GM19239 (cell line): ENCODE results near the gene RFX1.
"Not testable (repeated sequence)": the region's sequence is repeated elsewhere in the genome, so short reads cannot be mapped to it uniquely, and the experiment has no call there.

ENCODE experiments used
- DNase-seq: peaks from one replicate; pipeline ENCODE4 v3.0.0; 2011; ENCODE audit warnings: low spot score; ENCODE audit not compliant: insufficient read length
- FAIRE-seq: peaks from 2 replicates; lab custom pipeline; 2011; peaks lifted over from hg19 to GRCh38; lab: Jason Lieb, UNC

The RFX1 gene

DNA sequence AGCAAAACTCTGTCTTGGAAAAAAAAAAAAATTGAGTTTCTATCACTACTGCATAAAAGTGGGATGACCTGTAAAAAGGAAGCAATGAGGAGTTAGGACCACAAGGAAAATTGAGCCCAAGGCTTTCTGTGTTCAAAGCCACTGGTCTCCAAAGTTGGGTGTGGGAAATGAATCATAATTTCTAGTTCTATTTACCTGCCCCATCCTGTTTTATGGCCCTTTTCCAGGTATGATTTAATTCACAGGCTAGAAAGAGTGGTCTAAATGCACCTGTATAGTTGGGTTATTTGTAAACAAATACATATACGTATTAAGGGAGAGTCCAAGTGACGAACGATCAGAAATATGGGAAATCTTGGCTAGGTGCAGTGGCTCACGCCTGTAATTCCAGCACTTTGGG is 59.7 kb downstream of the RFX1 start:
- DNase-seq (no peak), FAIRE-seq (no peak)

DNA sequence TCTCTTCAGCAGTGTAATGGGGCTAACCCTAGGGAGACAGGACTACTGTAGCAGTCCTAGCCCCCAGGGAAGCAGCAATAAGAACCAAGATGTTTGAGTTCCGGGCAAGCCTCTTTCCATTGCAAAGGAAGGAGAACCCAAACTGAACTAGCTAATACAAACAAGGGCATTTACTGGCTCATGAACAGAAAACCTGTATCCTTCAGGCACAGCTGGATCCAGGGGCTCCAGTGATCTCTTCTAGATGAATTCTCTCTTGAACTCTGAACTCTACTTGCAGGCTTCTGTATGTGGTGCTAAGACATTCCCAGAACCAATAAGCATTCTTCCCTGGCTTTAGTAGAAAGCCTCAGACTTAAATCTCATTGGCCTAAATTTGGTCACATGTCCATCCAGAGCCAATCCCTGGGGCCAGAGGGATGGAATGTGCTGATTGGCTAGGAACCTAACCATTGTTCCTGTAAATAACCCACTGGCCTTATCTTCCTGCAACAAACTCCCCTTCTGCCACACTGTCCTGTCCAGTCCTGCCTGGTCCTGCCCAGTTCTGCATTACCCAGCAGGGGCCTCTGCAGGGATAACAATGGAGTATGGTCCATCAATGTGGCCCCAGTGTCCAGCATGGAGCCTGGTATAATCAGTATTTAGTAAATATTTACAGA is 64.0 kb downstream of the RFX1 start:
- DNase-seq (no peak), FAIRE-seq (no peak)

DNA sequence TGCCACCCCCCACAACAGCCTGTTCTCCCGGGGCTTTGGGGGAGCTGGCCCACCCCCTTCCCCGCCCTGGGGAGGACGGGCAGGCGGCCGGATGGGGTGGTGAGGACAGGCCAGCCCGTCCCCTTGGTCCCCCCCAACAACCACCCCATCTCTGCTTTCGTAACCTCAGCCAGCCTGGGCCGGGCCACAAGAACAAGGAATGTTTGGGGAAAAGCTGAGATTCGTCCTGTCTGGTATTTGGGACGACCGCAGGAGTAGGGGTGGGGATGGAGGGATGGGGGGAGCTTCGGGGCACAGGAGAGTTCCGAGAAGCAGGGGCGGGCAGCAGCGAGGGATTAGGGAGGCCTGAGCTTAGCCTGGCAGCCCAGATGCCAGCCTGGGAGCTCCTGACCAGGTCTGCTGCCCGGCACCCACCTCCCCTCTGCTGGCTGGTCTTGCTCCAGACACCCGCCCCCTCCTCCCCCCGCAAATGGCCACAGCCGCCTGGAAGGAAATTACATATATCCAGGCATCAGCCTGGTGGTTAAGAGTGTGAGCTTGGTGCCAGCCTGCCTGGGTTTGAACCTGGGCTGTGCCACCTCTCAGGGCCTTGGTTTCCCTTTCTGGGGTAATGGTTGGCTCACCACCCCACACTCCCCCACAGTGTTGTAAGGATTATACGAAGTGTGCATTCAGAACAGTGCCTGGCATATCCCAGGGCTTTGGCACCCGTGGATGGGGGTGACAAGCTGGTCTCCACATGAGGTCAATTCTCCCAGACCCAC is 67.6 kb downstream of the RFX1 start, which contains the start of gene PODNL1:
Gene PODNL1 (minus strand): TSS at position 117 of the 764 bp plus-strand sequence. CDS start 236 bp downstream, outside the sequence.
- no peak for FAIRE-seq
- DNase-seq, result no peak

DNA sequence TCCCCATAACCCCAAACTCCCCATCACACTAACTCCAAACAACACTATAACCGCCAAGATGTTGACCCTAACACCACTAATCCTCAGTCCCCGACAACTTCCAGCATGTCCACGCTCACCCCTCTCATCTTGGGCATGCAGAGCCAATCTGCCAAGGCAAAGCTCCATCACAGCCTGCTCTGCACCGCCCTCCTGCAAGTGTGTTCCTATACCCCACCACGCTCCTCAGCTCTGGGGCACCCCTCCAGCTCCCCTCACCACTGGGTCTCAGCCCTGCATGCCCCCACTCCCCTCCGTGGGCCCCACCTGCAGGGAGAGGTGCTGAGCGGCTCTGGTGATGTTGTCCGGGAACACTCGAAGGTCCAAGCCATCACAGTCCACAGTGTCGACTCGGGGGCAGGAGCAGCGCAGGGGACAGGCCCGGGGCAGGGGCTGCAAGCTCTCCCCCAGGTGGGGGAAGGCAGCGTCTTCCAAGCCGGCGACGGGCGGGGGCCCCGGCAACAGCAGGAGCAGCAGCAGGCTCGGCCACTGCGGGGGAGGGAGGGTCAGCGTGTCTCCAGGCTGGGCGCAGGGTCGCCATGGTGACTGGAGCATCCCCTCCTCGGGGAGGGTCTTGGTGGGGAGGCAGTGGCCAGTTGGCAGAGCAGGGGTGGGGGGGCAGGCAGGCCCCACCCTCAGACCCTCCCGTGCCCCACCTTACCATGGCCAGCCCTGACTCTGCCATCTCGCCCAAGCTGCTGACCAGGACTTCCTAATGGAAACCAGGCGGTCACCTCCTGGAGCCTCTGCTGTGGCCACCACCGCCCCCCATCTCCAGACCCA is 68.4 kb downstream of the RFX1 start:
- no peak for DNase-seq
- no peak for FAIRE-seq

DNA sequence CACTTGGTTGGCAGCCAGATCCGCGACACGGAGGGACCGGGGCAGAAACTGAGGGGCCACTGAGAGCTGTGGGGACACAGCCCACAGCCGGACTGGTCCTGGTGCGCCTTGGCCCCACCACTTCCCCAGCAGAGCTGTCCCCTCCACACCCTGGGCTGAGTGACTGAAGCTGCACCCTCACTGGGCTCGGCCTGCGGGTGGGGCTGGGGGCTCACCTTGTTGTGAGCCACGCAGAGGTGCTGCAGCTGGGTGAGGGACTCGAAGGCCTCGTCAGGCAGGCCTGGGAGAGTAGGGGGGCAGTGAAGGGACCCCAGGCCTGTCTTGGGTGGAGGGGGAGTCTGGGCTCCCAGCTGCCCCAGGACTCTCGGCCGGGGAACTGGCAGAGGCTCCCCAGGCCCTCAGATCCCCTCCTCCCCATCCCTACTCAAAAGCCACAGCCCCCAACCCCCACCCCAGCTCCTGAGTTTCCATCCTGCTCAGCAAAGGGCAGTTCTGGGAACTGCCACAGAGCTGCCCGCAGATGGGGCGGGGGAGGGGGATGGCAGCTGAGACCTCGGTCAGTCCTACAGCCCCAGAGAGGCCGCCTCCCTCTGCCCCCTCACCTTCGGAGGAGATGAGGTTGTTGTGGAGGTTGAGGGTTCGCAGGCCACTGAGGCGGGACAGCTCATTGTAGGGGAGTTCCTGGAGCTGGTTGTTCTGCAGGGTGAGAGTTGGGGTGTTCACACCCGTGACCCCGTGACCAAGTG is 70.2 kb downstream of the RFX1 start:
- FAIRE-seq (no peak), DNase-seq (no peak)

DNA sequence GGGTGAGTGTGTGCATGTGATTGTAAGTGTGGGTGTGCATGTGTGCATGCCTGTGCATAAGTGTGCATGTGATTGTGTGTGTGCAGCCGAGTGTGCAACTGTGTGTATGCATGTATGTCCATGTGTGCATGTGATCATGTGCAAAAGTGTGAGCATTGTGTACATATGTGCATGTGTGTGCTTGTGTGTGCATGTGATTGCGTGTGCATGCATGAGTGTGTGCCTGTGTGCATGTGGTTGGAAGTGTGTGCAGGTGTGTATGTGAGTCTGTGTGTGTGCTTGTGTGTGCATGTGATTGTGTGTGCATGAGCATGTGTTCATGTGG is 71.4 kb downstream of the RFX1 start:
- DNase-seq (no peak), FAIRE-seq (no peak)

DNA sequence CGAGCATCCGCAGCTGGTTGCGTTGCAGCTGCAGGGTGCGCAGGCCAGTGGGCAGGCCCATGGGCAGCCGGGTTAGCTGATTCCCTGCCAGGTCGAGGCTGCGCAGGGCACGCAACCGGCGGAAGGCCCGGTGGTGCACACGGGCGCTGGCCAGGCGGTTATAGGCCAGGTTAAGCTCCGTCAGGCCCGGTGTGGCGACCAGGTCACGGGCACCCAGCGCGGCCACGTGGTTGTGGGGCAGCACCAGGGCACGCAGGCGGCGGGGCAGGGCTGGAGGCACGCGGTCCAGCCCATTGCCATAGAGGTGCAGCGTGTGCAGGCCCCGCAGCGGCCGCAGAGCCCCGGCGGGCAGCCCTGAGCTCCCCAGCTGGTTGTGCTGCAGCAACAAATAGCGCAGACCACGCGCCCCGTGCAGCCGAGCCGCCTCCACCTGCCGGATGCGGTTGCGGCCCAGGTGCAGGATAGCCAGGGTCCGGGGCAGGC is 73.2 kb downstream of the RFX1 start:
- FAIRE-seq (no peak), DNase-seq (no peak)

DNA sequence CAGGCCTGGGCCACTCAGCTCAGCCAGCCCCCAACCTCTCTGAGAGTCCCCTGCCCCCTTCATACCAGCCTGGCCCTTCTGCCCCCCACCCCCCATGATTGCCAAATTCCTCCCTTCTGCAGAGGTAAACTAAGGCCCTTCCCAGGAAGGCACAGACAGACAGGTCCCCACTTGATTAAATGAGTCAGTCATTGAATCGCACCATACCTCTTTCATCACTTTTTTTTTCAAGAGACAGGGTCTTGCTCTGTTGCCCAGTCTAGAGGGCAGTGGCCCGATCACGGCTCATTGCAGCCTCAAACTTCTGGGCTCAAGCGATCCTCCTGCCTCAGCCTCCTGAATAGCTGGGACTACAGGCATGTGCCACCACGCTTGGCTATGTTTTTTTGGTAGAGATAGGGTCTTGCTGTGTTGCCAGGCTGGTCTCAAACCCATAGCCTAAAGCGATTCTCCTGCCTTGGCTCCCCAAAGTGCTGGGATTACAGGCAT is 73.9 kb downstream of the RFX1 start:
- FAIRE-seq, result no peak
- DNase-seq, result no peak

DNA sequence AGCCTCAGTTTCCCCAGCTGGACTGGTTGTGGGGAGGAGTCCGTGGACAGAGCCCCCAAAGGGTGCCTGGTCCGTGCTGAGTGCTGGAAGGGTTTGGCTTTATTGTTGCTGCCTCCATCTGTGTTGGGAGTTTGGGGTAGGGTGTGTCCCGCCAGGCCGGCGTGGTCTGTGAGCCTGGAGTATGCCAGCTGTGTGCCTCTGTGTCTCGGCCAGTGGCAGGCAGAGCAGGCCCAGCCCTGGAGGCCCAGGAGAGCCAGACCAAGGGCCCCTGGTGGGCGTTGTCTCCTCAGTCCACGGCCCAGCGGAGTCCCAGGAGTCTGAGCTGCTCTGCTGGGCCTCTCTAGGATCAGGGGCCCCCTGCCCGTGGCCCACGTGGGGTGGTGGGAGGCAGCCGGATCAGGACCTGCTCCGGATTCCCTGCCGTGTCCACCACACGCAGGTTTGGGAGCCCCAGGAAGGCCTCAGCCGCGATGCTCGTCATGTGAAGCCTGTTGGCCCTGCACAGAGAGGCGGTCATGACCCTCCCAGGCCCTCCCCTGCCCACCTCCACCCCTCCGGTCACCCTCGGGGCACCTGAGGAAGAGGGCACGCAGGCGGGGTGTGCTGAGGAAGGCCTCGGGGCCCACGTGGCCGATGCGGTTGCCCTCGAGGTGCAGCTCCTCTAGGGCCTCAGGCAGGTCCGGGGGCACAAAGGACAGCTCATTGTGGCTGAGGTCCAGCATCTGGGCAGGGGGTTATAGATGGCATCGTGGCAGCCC is 74.5 kb downstream of the RFX1 start:
- FAIRE-seq (no peak), DNase-seq (no peak)

DNA sequence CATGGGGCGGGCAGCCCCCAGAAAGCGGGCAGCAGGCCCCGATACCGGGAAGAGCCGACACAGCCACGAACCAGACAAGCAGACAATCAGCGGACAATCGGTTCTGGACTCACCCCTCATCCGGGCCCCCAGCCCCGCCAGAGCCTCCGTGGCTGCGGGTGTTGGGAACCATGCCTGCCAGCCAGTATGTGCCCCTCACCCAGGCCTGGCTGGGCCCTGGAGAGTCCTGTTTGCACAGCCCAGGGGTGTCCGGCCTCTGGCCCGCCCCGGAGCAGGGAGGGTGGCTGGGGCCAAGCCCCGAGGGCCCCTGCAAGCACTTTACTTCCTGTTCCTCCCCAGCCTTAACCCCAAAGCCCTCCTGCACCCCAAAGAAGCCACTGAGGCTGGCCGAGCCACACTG is 75.7 kb downstream of the RFX1 start:
- FAIRE-seq (no peak), DNase-seq (no peak)

DNA sequence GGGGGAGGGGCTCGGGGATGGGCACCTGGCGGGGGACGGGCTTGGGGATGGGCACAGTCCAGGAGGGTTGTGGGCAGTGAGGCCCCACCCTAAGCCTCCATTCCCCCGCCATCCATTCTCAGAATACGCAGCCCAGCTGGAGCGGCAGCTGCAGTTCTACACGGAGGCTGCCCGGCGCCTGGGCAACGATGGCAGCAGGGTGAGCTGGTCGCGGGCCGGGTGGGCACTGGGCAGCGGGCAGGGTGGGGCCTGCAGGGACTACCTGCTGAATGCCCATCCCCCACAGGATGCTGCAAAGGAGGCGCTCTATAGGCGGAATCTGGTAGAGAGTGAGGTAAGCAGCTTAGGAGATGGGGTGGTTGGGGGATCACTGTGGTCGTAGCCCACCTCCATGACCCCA is 76.2 kb downstream of the RFX1 start:
- FAIRE-seq, result no peak
- DNase-seq, result no peak

DNA sequence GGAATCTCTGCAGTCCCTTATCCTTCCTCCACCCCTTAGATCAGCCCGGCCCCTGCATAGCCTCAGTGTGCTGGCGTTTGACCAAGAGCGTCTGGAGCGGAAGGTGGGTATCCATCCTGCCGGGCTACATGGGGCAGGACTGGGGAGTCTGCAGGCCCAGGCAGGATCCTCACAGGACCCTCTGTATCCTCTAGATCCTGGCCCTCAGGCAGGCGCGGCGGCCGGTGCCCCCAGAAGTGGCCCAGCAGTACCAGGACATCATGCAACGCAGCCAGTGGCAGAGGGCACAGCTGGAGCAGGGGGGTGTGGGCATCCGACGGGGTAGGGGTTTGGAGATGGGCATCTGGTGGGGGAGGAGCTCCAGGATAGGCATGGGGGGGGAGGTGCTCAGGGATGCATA is 76.8 kb downstream of the RFX1 start:
- no peak for DNase-seq

DNA sequence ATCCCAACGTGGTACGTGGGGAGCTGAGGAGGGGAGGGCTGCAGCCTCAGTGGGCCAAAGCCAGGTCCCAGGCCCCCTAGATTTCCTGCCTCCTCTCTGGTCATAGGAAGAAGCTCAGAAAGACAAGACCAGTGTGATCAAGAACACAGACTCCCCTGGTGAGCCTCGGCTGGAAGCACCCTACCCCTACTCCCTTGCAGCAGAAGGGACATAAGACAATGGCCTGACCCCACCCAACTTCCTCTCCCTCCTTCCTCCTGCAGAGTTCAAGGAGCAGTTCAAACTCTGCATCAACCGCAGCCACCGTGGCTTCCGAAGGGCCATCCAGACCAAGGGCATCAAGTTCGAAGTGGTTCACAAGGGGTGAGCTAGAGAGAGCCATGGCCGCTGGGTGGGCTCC is 79.4 kb downstream of the RFX1 start:
- no peak for FAIRE-seq
- no peak for DNase-seq

More for the DNA sequence above, 76.8 kb downstream of the RFX1 start:
- FAIRE-seq, result no peak

DNA sequence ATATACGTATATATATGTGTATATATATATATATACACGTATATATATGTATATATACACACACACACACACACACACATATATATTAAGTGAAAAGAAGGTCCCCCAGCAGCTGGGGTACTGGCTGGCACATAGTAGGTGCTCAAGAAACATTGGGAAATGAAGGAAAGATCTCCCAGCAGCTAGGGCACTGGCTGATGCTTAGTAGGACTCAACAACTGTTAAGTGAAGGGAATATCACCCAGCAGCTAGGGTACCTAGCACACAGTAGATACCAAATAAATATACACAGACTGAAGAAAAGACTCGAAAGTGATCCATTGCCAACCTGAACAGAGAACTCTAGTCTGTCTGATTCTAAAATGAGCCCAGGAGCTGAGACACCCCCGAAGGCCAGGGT is 80.1 kb downstream of the RFX1 start:
- DNase-seq (no peak), FAIRE-seq (no peak)

DNA sequence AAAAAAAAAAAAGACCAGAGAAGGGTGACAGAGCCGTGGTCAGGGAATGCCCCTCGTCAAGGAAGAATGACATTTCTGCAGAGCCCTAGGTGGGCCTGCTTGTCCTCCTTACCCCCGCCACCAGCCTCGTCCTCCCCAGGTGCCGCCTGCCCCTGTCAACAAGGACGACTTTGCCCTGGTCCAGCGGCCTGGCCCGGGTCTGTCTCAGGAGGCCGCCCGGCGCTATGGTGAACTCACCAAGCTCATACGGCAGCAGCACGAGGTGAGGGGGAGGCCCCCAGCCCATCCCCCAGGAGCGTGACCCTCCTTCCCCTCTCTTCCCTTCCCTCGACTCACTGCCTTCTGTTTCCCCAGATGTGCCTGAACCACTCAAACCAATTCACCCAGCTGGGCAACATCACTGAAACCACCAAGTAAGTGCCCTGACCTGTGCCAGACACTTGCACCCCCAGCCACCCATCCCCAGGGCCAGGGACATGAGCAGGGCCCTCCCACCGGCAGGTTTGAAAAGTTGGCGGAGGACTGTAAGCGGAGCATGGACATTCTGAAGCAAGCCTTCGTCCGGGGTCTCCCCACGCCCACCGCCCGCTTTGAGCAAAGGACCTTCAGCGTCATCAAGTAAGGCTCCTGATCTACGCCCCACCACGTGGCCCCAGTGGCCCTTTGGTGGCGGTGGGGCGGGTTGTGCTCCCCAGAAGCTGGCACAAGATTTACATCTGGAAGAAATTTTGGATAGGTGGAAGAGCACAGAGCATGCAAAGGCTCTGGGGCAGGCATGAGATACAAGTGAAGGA is 82.7 kb downstream of the RFX1 start:
- no peak for DNase-seq
- FAIRE-seq, result no peak

DNA sequence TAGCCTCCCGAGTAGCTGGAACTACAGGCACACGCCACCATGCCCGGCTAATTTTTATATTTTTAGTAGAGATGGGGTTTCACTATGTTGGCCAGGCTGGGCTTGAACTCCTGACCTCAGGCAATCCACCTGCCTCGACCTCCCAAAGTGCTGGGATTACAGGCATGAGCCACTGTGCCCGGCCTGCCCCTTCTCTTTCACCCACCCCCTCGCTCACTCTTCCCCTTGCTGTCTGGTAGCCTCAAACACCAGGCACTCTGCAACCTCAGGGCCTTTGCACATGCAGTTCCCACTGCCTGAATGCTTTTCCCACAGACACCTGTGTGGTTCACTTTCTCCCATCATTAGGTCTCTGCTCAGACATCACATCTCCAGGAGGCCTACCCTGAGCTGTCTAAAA is 84.0 kb downstream of the RFX1 start:
- not testable (repeated sequence) for DNase-seq

DNA sequence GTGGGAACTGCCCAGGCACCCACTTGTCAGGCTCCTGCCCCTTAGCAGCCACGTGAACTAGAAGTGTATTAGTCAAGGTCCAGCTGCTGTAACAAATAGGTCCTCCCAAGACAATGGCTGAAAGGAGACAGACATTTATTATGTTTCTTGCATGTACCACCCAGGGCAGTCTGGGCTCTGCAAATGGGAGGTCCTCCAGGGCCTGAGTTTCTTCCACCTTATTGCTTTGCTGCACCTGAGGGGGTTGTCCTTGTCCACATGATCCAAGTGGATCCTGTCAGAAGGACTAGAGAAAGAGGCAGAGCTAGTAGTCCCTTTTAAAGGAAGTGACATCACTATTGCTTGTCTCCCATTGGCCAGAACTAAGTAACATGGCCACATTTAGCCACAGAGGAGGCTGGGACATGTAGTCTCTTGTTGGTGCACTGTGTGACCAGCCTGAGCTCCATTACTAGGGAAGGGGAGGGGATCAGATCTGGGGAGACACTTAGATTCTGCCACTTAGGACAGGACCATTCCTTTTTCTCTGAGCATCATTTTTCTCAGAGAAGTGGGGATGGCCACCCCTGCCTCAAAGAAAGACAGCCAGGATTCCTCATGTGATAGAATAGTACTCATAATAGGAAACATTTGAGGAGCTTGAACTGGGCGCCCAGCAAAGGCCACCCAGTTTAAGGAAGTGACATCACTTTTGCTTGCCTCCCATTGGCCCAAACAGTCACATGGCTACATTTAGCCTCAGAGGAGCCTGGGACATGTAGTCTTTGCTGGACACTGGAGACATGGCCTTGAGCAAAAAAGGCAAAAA is 85.0 kb downstream of the RFX1 start:
- DNase-seq (peak; percentile 68), FAIRE-seq (peak; percentile 21)

More for the DNA sequence above, 84.0 kb downstream of the RFX1 start:
- FAIRE-seq, result not testable (repeated sequence)

DNA sequence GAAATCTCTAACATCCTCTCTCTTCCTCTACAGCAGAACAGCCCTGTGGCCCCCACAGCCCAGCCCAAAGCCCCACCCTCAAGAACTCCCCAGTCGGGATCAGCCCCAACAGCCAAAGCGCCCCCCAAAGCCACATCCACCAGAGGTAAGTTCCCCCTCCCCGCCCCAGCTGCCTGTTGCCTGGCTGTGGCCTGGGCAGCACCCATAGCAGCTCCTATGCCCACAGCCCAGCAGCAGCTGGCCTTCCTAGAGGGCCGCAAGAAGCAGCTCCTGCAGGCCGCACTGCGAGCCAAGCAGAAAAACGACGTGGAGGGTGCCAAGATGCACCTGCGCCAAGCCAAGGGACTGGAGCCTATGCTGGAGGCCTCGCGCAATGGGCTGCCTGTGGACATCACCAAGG is 85.6 kb downstream of the RFX1 start:
- DNase-seq, result no peak

More for the DNA sequence above, 85.6 kb downstream of the RFX1 start:
- no peak for FAIRE-seq
